IPS-NIHi11 (cell line): ENCODE measurements around the gene CAP2.
A peak's percentile ranks its signal among the peaks of the same experiment; 100 is the strongest.

Source experiments
- DNase-seq: peaks from one replicate; pipeline ENCODE4 v3.0.0; 2012; ENCODE audit warnings: mixed read lengths, low spot score

CAP2 gene

DNA sequence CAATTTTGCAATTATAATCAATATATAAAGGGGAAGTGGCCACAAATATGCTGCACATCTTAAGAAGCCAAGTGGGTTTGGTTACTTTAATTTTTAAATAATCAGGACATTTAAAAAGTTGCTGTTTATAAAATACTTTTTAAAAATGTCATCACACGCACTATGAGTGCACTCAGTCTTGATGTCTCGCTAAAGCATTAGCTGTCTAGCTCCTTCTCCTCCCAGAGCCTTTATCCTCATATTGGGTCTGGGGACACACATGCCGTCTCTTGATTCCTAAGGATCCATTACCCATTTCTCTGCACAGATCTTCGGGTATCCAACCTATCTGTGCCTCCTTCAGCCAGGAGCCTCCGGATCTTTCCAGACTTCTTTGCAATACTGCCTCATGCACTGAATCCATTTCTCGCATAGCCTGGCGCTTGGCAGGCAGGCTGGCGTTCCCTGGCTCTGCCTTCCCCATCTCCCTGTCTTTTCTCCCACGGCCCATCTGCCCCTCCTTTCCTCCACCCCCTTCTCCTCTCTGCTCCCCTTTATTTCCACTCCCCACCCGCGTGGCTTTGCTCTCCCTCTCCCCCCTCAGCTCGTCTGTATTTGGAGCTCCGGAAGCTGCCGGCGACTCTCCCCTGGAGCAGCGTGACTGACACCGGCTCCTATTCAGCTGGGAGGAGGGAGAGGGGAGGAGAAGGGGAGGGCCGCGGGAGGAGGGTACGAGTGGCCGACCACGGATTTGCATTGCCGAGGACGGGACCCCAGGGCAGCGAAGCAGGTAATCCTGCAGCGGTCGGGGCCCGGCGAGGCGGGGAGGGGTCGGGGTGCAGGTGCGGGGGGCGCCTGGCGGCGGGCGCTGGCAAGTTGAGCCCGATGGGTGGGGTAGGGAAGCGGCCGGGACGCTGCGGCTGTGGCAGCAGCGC, at the start of gene CAP2:
Gene CAP2 (plus strand): TSS at position 618 of the 914 bp plus-strand sequence. CDS start 27,961 bp downstream, outside the sequence.
- peak; percentile 85 for DNase-seq

- DNase-seq: no peak
Observed at GRCh38 chr6:17347012-17347411, 46.4 kb upstream of the CAP2 start.

- no peak for DNase-seq
Observed at GRCh38 chr6:17349427-17349826, 44.0 kb upstream of the CAP2 start.

DNA sequence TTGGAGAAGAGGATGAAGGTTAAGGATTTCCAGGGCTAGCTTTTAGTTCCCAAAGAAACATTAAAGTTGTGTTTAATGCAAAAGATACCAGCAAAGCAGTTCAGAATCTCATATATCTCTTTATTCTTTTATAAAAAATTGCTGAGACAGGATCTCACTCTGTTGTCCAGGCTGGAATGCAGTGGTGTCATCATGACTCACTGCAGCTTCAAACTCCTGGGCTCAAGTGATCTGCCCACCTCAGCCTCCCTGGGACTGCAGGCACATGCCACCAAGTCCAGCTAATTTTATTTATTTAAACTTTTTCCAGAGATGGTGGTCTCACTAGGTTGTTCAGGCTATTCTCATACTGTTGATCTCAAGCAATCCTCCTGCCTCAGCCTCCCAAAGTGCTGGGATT, 41.1 kb upstream of the CAP2 start:
- no peak for DNase-seq

- no peak for DNase-seq
Observed at GRCh38 chr6:17353440-17354175, 39.8 kb upstream of the CAP2 start.

DNA sequence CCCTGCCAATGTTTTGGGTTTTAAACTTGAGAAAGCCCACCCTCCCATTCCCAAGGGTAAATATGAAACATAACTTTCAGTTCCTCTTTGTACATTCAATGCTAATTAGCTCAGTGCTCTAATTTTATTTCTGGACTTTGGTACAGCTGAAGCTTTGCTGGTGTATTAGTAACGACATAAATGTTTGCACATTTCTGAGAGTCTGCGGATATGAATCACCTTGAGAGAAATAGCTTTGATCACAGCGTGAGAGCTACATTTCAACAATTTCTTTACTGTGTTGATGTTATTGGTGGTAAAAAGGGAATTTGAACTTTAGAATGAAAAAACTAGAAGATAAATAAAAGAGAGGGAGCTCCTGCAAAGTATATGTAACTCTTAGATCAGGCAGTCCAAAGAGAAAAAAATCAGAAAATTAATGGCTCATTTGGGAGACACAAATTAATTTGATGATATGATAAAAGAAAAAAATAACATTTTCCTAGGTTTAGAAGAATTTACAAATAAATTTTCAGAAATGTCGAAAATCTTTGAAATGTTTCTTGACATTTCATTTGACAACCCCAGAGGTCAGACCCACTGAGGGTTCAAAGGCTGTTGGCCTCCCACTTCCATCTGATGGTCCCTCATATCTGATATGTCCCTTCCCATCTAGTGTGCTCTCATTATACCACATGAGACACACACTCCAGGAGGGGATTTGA, 38.5 kb upstream of the CAP2 start:
- no peak for DNase-seq

DNA sequence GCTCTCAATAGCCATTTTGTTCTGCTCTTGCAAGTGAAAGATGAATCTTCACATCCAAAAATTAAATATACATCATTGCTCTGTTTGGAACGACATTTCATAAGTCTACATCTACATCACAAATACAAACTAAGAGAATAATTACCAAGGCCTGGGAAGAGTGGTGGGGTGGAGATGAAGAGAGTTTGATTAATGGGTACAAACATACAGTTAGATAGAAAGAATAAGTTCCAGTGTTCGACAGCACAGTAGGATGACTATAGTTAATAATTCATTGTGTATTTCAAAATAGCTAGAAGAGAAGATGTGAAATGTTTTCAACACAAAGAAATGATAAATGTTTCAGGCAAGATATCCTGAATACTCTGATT, 38.0 kb upstream of the CAP2 start:
- DNase-seq: no peak

DNA sequence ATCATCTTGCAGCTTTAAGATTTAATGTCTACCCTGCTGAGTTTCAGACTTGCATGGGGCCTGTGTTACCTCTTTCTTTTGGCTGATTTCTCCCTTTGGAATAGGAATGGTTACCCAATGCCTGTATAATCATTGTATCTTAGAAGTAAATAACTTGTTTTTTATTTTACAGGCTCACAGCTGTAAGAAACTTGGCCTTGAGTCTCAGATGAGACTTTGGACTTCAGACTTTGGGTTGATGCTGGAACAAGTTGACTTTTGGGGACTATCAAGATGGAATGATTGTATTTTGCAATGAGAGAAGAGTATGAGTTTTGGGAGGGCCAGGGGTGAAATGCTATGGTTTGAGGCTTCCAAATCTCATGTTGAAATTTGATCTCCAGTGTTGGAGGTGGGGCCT, 34.9 kb upstream of the CAP2 start:
- DNase-seq: no peak

DNA sequence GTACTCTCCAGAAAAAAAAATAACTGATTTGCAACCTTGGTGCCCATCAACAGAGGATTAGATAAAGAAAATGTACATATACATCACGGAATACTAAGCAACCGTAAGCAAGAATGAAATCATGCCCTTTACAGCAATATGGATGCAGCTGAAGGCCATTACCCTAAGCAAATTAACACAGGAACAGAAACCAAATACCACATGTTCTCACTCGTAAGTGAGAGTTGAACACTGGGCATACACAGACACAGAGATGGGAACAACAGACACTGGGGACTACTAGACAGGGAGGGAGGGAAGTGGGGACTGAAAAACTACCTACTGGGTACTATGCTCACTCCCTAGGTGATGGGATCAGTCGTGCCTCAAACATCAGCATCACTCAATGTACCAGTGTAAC, 32.8 kb upstream of the CAP2 start:
- DNase-seq: no peak

DNA sequence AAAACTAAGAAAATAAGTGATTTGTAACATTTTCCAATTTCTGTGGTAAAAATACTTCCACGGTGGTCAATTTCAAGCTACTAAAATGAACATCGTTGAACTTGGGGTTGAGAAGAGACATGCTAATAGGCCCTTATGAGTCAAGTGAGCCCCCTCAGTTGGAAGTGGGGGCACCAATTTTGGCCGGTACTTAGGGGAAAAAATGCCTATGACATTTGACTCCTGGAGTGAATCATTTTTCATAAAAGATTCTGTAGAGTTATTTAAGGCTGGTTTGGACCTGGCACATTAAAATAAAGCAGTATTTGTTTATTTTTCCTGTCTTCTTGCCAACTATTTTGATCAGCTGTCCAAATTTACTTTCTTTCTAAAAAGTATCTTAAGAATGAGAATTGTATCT, 32.4 kb upstream of the CAP2 start:
- DNase-seq: no peak

GRCh38 chr6:17365961-17366360, 27.4 kb upstream of the CAP2 start:
- DNase-seq: no peak

- no peak for DNase-seq
Observed at GRCh38 chr6:17367868-17368267, 25.5 kb upstream of the CAP2 start.

DNA sequence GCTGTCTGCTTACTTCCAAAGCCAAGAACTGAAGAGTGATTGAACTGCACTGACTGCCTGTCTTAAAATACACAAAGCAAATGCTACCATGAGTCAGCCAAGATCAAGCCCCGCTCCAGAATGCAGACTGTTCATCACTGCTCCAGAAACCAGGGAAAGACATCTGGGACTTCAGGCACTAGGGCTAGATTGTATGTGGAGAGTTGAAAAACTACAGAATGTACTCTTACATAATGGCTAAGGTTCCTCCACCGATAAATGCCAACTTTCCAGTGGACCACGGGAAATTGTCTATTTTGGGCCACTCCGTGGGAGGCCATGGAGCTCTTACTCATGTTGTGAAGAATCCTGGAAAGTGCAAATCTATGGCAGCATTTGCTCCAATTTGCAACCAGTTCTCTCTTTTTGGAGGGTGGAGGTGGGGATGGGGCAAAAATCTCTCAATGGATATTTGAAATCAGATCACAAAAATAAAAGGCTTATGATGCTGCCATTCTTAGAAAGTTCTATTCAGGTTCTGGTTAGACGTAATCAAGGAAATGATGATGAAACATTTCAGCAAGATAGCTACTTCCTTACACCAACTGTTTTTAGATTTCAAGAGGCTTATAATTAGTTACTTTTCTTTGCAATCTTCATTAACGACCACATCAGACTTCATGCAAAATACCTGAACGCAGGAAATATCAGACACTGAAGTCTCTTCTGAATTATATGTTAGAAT, 11.8 kb upstream of the CAP2 start:
- no peak for DNase-seq

DNA sequence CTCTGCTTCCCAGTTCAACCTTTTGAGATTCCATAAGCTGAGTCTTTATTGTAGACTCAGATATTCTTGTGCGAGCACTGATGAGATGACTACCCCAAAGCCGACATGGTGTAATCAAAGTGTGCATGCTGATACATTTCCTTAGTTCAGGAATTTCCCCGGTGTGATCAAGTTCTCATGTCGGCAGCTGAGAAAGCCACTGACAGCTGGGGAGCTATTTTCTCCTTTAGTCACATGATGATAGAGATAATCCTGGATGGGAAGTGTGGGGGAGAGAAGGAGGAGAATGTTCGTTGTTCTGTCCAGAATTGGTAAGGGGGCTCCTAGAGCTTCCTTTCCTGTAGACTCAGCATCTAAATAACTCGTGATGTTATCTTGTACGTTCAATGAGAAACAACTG, 7.7 kb upstream of the CAP2 start:
- no peak for DNase-seq

GRCh38 chr6:17388365-17388764, 5.0 kb upstream of the CAP2 start:
- no peak for DNase-seq

DNA sequence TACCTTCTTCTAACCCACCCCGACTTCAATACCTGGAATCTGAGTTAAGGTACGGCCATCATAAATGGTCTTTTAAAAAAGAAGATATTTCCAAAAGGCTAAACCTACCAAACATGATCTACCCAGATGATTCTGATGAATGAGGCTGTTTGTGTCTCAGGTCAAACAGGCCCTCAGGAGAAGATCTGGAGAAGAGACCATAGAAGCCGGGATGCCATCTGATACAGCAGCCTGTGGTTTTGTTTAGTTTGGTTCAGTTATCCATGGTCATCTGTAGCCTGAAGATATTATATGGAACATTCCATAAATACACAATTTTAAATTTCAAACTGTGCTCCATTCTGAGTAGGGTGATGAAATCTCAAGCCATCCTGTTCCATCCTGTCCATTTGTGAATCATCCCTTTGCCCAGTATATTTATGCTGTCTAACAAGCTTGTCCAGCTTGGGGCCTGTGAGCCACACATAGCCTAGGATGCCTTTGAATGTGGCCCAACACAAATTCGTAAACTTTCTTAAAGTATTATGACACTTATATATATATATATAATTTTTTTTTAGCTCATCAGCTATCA, 4.0 kb upstream of the CAP2 start:
- DNase-seq: no peak

- DNase-seq: no peak
Observed at GRCh38 chr6:17390276-17390675, 3.1 kb upstream of the CAP2 start.

GRCh38 chr6:17391976-17392375, 1.4 kb upstream of the CAP2 start:
- DNase-seq: no peak

DNA sequence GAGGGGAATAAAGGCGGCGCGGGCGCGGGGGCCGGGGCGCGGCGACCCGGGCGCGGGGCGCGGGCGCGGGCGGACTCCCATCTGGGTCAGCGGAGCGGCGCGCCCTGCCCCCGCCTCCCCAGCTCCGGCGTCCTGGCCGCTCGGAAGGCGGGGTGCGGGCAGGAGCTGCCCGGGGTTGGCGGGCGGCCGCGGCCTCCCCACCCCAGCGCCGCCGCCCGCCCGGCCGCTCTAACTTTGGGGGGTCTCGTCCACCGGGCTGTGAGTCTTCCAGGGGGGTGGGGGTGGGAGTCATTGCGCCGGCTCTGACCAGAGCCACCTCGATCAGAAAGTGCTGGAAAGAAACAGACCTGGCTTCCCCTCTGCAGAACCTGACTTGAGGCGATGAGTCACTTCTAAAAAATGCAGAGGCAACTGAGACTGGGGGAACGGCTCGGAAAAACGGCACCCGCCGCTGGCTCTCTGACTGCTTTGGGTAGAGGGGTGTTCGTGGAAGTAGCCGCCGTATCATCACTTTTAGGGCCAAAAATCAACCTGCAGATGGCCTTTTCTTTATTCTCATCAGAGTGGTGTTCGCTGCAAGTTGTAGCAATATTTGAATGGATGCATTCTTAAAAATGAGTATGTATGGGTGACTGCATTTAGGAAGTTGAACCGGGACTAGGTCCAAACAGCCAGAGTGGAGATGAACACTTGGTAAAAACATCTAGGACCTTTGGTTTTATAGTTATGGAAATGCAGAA, 667 bp downstream of the CAP2 start:
- peak; percentile 77 for DNase-seq

- DNase-seq: no peak
Observed at GRCh38 chr6:17395112-17395511, 1.7 kb downstream of the CAP2 start.

GRCh38 chr6:17396256-17396655, 2.9 kb downstream of the CAP2 start:
- DNase-seq: no peak
